HepG2 (cell line): ENCODE results near the gene SERPINA3. TPM values are rescaled to one million over a fixed set of nuclear protein-coding genes. Genes with fewer than 3 reads are reported as not detected.

Source experiments
- ATAC-seq: fragments of 200-7000 bp; cut with Tn5 transposase; 3 replicates; pipeline ENCODE4 v1.9.1; 2020; ENCODE audit warnings: mild to moderate bottlenecking, moderate library complexity
- BruUV-seq: library from RNA; stranded (reverse); fragments of 400-500 nt; replicated peaks from 2 replicates; lab custom pipeline; 2021; lab: Mats Ljungman, UMichigan
- CTCF ChIA-PET: fragments of 300-600 bp; formaldehyde crosslinking; extraction: SDS; loops from one replicate; lab custom pipeline; 2021; ENCODE audit warnings: low total read pairs, inconsistent platforms, low intra/inter-chr PET ratio; lab: Yijun Ruan, JAX
- POLR2A ChIA-PET: fragments of 350-600 bp; sonication (Branson Sonifier 250); formaldehyde crosslinking; loops from one replicate; lab custom pipeline; 2020; ENCODE audit warnings: antibody characterized with exemption, inconsistent platforms; lab: Yijun Ruan, JAX
- DNase-seq: peaks from one replicate; pipeline ENCODE4 v3.0.0-alpha.2; 2015; ENCODE audit warnings: low spot score
- FAIRE-seq: peaks from 3 replicates; lab custom pipeline; 2011; peaks lifted over from hg19 to GRCh38; lab: Jason Lieb, UNC
- H2AFZ ChIP-seq: one replicate; pipeline ENCODE4 v1.6.1; 2011; ENCODE audit warnings: low read length, inconsistent platforms
- H3K27ac ChIP-seq: fragments of 300-600 bp; 3 replicates; pipeline ENCODE4 v1.8.0; 2011; ENCODE audit warnings: mixed run types, mild to moderate bottlenecking, mixed read lengths, low read length, inconsistent platforms; ENCODE audit not compliant: insufficient read depth; ENCODE audit errors: extremely low read length
- H3K27me3 ChIP-seq, 2 experiments: fragments of 200-600 bp in 1 of 2; 2 replicates in 1 of 2; 3 replicates in 1 of 2; pipeline versions ENCODE4 v1.6.0 to v1.8.0; 2011; ENCODE audit warnings: low read length in 2 of 2, mild to moderate bottlenecking in 2 of 2, moderate library complexity in 2 of 2, inconsistent platforms in 1 of 2; ENCODE audit not compliant: insufficient read depth in 2 of 2, control insufficient read depth in 1 of 2
- H3K36me3 ChIP-seq, 2 experiments: fragments of 200-600 bp in 1 of 2; replicated peaks in 1 of 2; 2 replicates in 1 of 2; 3 replicates in 1 of 2; pipeline versions ENCODE4 v1.5.1 to v1.8.0; 2011; ENCODE audit warnings: low read length in 2 of 2, inconsistent platforms in 1 of 2; ENCODE audit not compliant: insufficient read depth in 2 of 2, control insufficient read depth in 1 of 2
- H3K4me1 ChIP-seq: 2 replicates; pipeline ENCODE4 v1.5.1; 2012; ENCODE audit warnings: low read length, inconsistent platforms; ENCODE audit not compliant: insufficient read depth
- H3K4me2 ChIP-seq: 2 replicates; pipeline ENCODE4 v1.6.0; 2011; ENCODE audit warnings: low read depth, low read length, inconsistent platforms
- H3K4me3 ChIP-seq, 3 experiments: fragments of 200-600 bp in 1 of 3; sonication (generic), shearing (Covaris generic) in 1 of 3; replicated peaks in 1 of 3; 2 replicates each; pipeline ENCODE4 v1.5.1; 2011 to 2016; ENCODE audit warnings: low read length in 3 of 3, inconsistent platforms in 2 of 3, low read depth in 2 of 3, mild to moderate bottlenecking in 2 of 3, control low read depth in 1 of 3, mixed read lengths in 1 of 3; ENCODE audit not compliant: insufficient read depth in 1 of 3
- H3K79me2 ChIP-seq: one replicate; pipeline ENCODE4 v1.6.1; 2011; ENCODE audit warnings: low read length, inconsistent platforms; ENCODE audit not compliant: insufficient read depth
- H3K9ac ChIP-seq: 2 replicates; pipeline ENCODE4 v1.6.0; 2011; ENCODE audit warnings: mild to moderate bottlenecking, low read depth, low read length, inconsistent platforms; ENCODE audit not compliant: insufficient read depth
- H3K9me3 ChIP-seq: 2 replicates; pipeline ENCODE4 v1.5.1; 2012; ENCODE audit warnings: mild to moderate bottlenecking, low read length
- H4K20me1 ChIP-seq: 2 replicates; pipeline ENCODE4 v1.6.0; 2011; ENCODE audit warnings: inconsistent platforms, mild to moderate bottlenecking, low read length, moderate library complexity; ENCODE audit not compliant: insufficient read depth
- ELF3 ChIP-seq: IDR thresholded peaks from 2 replicates; pipeline ENCODE4 v1.6.1; 2016; ENCODE audit warnings: missing genetic modification reagents, missing compliant biosample characterization
- FOSL2 ChIP-seq: sonication (generic); formaldehyde crosslinking; IDR thresholded peaks from 2 replicates; pipeline ENCODE4 v1.4.0; 2020; ENCODE audit warnings: missing genetic modification reagents
- NR2C2 ChIP-seq: sonication (generic); formaldehyde crosslinking; IDR thresholded peaks from 2 replicates; pipeline ENCODE4 v1.4.0; 2020; ENCODE audit warnings: missing genetic modification reagents, mild to moderate bottlenecking, moderate library complexity, borderline replicate concordance
- ZFP91 ChIP-seq: sonication (generic); formaldehyde crosslinking; IDR thresholded peaks from 2 replicates; pipeline ENCODE4 v1.9.0; 2022; ENCODE audit warnings: missing genetic modification reagents, mild to moderate bottlenecking, borderline replicate concordance
- ZNF280D ChIP-seq: sonication (generic); formaldehyde crosslinking; IDR thresholded peaks from 2 replicates; pipeline ENCODE4 v1.5.1; 2020; ENCODE audit warnings: mild to moderate bottlenecking, missing genetic modification reagents
- WGBS: methylation state at CpG from one replicate; pipeline ENCODE4 v1.1.6; 2017; ENCODE audit warnings: low lambda C conversion rate; 5-methylcytosine and 5-hydroxymethylcytosine counted together
- in situ Hi-C: cut with HindIII; loops from 2 replicates; pipeline ENCODE4 v1.10.0; 2017; ENCODE audit warnings: low pct_unique_long_range_greater_than_20kb; ENCODE audit not compliant: extremely low pct_ligation_motif_present
- intact Hi-C: fragments of 100-400 bp; cut with micrococcal nuclease; formaldehyde crosslinking; loops from one replicate; pipeline ENCODE4 v1.10.0; 2022; ENCODE audit not compliant: unreplicated experiment
- polyA plus RNA-seq, 8 experiments: library from polyadenylated mRNA; depleted of rRNA in 3 of 8; stranded (reverse) in 7 of 8; unstranded in 1 of 8; fragments of >200 nt; fragmentation: Illumina TruSeq in 4 of 8; extraction: Trizol in 4 of 8; gene quantifications; 2 replicates each; pipeline versions ENCODE4 v1.2.1 to v1.2.3, GENCODE V29; 2011 to 2016; ENCODE audit warnings: low read depth in 4 of 8, missing spikeins in 1 of 8, mixed read lengths in 1 of 8; ENCODE audit not compliant: insufficient read depth in 1 of 8
- total RNA-seq, 5 experiments: library from RNA; depleted of rRNA; stranded (reverse); fragments of >200 nt; fragmentation: Illumina TruSeq; extraction: Trizol; gene quantifications; 2 replicates each; pipeline ENCODE4 v1.2.3, GENCODE V29; 2016; ENCODE audit warnings: low read depth in 1 of 5

Gene SERPINA3
- total and polyA plus RNA-seq, 2 of the 13 experiments (the other 11 are each of a cell fraction or from before 2014, with no cell fraction given), result 825 to 2,200 TPM

GRCh38 chr14:94640721-94641631 is 28.8 kb downstream of the SERPINA3 start:
- no peaks in the 10 kb centered on the region for H3K79me2 ChIP-seq
- ChIA-PET POLR2A (interaction anchor here (1.5 to 3.6 kb wide), 3 partner anchors 23 to 42 kb away, joined by 4 to 22 read pairs (median 7); partner anchors contain the start of gene SERPINA3), CTCF (no interaction called here)
- 81% methylated on average over 5 of the region's 10 CpGs for WGBS
- H3K4me3 ChIP-seq, result no peak overlapping the region
- in situ Hi-C loops, result no loop called here
- H3K9ac ChIP-seq, result no peak overlapping the region
- H3K36me3 ChIP-seq, result no peaks in the 10 kb centered on the region
- H3K4me1 ChIP-seq, result peaks cover 53% of the 10 kb centered on the region
- DNase-seq (no peak), FAIRE-seq (no peak), ATAC-seq (no peak)
- BruUV-seq, result no TSS peak
- no peaks in the 10 kb centered on the region for H3K9me3 ChIP-seq
- no peaks in the 10 kb centered on the region for H4K20me1 ChIP-seq
- TF ChIP-seq FOSL2 (CRISPR knock-in tag), result peak; percentile 57
- TF ChIP-seq ELF3 (CRISPR knock-in tag), result no peak
- intact Hi-C loops, result no loop called here
- H3K27me3 ChIP-seq, result peaks cover 0 to 1% of the 10 kb centered on the region in 2 experiments; a peak in 2 of 5 replicates
- H3K4me2 ChIP-seq, result no peak overlapping the region
- no peak overlapping the region for H3K27ac ChIP-seq
- H2AFZ ChIP-seq, result no peak overlapping the region

DNA sequence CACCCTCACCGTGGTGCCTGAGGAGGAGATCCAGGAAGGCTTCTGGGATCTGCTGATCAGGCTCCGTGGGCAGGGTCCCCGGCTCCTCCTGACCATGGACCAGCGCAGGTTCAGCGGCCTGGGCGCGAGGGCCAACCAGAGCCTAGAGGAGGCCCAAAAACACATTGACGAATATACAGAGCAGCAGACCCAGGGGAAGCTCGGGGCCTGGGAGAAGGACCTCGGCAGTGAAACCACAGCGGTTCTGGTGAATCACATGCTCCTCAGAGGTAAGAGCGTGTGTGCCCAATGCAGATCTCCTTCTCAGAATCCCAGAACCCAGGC is 29.4 kb downstream of the SERPINA3 start:
- 90% methylated on average over 10 of the region's 12 CpGs for WGBS
- no peaks in the 10 kb centered on the region for H3K9me3 ChIP-seq
- no peak overlapping the region for H3K4me2 ChIP-seq
- peaks cover 46% of the 10 kb centered on the region for H3K4me1 ChIP-seq
- no peak for TF ChIP-seq ZFP91
- TF ChIP-seq NR2C2 (CRISPR knock-in tag), result no peak
- TF ChIP-seq ZNF280D (CRISPR knock-in tag), result no peak
- TF ChIP-seq, all 625 proteins: peak for 0
- H3K9ac ChIP-seq, result no peak overlapping the region
- H4K20me1 ChIP-seq, result no peaks in the 10 kb centered on the region
- H3K4me3 ChIP-seq, result no peak overlapping the region
- ChIA-PET POLR2A (no interaction called here), CTCF (no interaction called here)
- no peak for FAIRE-seq
- no peak for ATAC-seq
- in situ Hi-C loops, result no loop called here
- DNase-seq, result no peak
- no peak overlapping the region for H3K27ac ChIP-seq
- H3K36me3 ChIP-seq, result no peaks in the 10 kb centered on the region
- no TSS peak for BruUV-seq
- H2AFZ ChIP-seq, result no peak overlapping the region
- intact Hi-C loops, result no loop called here
- no peaks in the 10 kb centered on the region for H3K79me2 ChIP-seq
- peaks cover 0 to 1% of the 10 kb centered on the region in 2 experiments; a peak in 2 of 5 replicates for H3K27me3 ChIP-seq
